SU-DHL-6 (cell line): ENCODE data around the gene STK32B.

Source experiments
- CTCF ChIP-seq: fragments of 200-600 bp; sonication (generic); IDR thresholded peaks from one replicate; pipeline ENCODE4 v1.5.1; 2017; ENCODE audit warnings: antibody characterized with exemption, mild to moderate bottlenecking, low read length, moderate library complexity; ENCODE audit not compliant: insufficient read depth, poor library complexity, severe bottlenecking
- EZH2phosphoT487 ChIP-seq: fragments of 200-600 bp; sonication (generic), shearing (Covaris generic); conservative IDR thresholded peaks from 2 replicates; pipeline ENCODE4 v1.6.1; 2018; ENCODE audit warnings: mild to moderate bottlenecking, antibody characterized with exemption, low read length, moderate library complexity, mixed read lengths

- TF ChIP-seq CTCF (no peak), EZH2phosphoT487 (no peak)
Observed at GRCh38 chr4:5030221-5030620, 21.1 kb upstream of the STK32B start.
